ENCODE measurements around the gene TDRD10.

GRCh38 chr1:154467434-154468102, 34.5 kb upstream of the TDRD10 start:
- TF ChIP-seq CTCF (IDR thresholded peaks at IDR 0.05) (no peak), POLR2A (IDR thresholded peaks at IDR 0.05) (no peak)

All from lower leg skin (tissue), 3 donors.